ENCODE measurements around the gene SLC66A1. TPM values are rescaled to one million over a fixed set of nuclear protein-coding genes. Genes with fewer than 3 reads are reported as not detected.
A peak's percentile ranks its signal among the peaks of the same experiment; 100 is the strongest.

SLC66A1 gene
- total RNA-seq, 2 experiments from 2014 or later, result 9.2 to 9.6 TPM

DNA sequence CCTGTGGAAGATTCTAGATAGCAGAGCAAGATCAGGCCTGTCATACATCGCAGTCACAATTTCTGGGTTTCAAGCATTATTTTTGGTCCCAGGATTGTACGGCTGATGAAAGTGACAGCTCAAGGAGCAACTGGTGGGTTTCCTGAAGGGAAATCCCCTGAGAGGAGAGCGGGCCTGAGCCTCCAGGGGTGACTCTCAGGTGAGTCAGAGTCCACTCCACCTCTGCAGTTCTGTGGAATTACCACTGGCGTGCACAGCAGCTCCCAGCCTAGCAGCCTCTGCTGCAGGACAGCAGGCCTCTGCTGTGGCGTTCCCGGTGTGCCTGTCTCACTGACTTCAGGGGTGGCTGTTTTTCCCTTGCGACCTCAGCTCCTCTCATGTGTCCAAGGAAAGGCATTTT is 24.4 kb downstream of the SLC66A1 start:
- POLR2A ChIA-PET, result no interaction called here
- no peak for ATAC-seq (ENCODE audit: low read depth)
- no peak overlapping the region for H3K4me3 Mint-ChIP-seq

DNA sequence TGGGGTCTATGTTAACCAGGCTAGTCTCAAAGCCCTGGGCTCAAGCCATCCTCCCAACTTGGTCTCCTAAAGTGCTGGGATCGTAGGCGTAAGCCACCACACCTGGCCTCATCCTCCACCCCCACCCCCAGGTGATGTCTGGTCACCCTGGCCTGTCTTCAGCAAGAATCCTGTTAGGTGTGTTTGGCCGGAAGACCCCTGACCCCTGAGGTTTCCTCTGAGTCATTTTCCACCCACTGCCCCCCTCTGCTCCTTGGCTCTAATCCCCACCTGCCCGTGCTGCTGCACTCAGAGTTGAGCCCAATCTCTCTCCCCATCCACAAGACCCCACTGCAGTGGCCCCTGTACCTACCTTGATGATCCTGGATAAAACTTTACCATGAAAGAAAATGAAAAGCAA is 25.2 kb downstream of the SLC66A1 start:
- Mint-ChIP-seq H3K36me3 (peaks cover 11% of the 10 kb centered on the region), H3K4me1 (peaks cover 2% of the 10 kb centered on the region), H3K4me3 (no peak overlapping the region), H3K27me3 (no peaks in the 10 kb centered on the region), H3K27ac (peak overlapping the region; percentile 13), H3K9me3 (no peaks in the 10 kb centered on the region)
- ATAC-seq (ENCODE audit: low read depth) (no peak), DNase-seq (no peak)
- POLR2A ChIA-PET, result no interaction called here

More for the DNA sequence above, 24.4 kb downstream of the SLC66A1 start:
- peaks cover 11% of the 10 kb centered on the region for H3K36me3 Mint-ChIP-seq
- no peak overlapping the region for H3K27ac Mint-ChIP-seq
- no peak for DNase-seq
- H3K9me3 Mint-ChIP-seq, result no peaks in the 10 kb centered on the region
- peaks cover 2% of the 10 kb centered on the region for H3K4me1 Mint-ChIP-seq
- H3K27me3 Mint-ChIP-seq, result no peaks in the 10 kb centered on the region

DNA sequence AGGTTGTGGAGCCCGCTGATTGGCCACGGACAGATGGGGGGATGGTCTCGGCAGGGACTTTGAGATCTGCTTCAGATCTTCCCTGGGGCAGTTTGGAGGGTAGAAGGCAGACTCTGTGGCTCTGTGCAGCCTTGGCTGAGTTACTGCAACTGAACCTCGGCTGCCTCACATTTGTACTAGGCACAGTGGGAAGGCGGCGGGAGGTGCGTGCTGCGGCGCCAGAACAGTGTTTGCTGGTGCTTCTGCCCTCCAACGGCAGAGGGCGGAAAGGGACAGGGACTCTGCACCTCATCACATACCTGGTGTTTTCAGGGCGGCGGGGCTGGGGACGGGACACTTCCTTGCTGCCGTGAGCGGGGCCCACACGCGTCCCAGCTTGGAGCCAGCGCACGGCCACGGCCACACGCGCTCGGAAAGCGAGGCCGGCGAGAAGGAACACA is 26.2 kb downstream of the SLC66A1 start:
- POLR2A ChIA-PET, result no interaction called here
- Mint-ChIP-seq H3K4me3 (no peak overlapping the region), H3K36me3 (peaks cover 13% of the 10 kb centered on the region), H3K27ac (no peak overlapping the region), H3K27me3 (no peaks in the 10 kb centered on the region), H3K9me3 (no peaks in the 10 kb centered on the region), H3K4me1 (peaks cover 2% of the 10 kb centered on the region)
- ATAC-seq (ENCODE audit: low read depth), result no peak
- DNase-seq, result no peak

DNA sequence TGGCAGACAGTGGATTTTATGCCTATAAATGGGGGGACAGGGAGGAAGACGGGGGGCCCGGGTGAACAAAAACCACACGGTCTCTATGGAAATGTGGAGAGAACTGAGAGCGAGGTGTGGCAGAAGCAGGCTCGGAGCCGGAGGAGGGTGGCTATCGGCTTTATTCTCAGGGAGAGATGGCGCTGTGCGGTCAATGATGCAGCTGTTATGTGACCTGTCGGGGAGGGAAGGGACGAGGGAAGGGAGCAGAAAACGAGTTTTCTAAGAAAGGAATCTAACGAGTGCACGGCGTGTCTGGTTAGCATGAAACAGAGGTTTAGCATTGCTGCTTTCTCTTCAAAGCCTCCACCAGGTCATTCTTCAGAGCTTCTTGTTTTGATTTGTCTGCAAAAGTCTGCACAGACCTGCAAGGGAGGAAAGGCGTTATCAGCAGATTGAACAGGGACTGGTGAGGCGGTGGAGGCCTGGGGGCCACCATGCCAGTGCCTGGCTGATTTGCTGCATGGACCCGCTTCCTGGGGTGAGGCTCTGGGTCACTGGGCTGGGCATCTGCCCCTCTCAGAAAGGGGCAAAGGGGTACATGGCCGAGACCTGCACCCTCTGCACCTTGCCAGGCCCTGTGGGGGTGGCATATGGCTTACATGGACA is 27.2 kb downstream of the SLC66A1 start:
- DNase-seq (no peak), ATAC-seq (ENCODE audit: low read depth) (no peak)
- Mint-ChIP-seq H3K36me3 (peaks cover 18% of the 10 kb centered on the region), H3K4me3 (no peak overlapping the region), H3K9me3 (no peaks in the 10 kb centered on the region), H3K4me1 (peaks cover 2% of the 10 kb centered on the region), H3K27me3 (no peaks in the 10 kb centered on the region), H3K27ac (no peak overlapping the region)
- POLR2A ChIA-PET, result no interaction called here

DNA sequence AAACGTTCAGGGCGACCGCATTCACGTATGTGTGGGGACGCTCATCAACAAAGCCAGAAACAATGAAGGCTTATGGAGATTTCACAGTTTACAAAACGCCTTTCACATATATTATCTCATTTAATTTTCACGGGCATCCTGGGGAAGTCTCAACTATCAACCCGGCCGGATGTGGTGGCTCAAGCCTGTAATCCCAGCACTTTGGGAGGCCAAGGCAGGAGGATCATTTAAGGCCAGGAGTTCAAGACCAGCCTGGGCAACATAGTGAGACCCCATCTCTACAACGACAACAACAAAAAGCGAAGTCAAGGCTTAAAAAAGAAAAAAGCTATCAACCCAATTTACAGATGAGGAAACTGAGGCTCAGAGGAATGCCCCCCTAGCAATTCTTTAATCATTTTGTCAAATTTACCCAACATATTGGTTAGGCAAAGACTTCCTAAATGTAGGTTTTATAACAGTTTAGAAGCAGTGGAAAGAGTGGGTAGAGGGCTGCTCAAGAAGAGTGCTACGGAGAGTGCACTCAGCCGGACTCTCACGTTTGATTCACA is 28.3 kb downstream of the SLC66A1 start:
- POLR2A ChIA-PET, result no interaction called here
- DNase-seq (no peak), ATAC-seq (ENCODE audit: low read depth) (no peak)
- Mint-ChIP-seq H3K9me3 (no peaks in the 10 kb centered on the region), H3K27me3 (no peaks in the 10 kb centered on the region), H3K4me1 (peaks cover 2% of the 10 kb centered on the region), H3K27ac (no peak overlapping the region), H3K36me3 (peaks cover 18% of the 10 kb centered on the region), H3K4me3 (no peak overlapping the region)

DNA sequence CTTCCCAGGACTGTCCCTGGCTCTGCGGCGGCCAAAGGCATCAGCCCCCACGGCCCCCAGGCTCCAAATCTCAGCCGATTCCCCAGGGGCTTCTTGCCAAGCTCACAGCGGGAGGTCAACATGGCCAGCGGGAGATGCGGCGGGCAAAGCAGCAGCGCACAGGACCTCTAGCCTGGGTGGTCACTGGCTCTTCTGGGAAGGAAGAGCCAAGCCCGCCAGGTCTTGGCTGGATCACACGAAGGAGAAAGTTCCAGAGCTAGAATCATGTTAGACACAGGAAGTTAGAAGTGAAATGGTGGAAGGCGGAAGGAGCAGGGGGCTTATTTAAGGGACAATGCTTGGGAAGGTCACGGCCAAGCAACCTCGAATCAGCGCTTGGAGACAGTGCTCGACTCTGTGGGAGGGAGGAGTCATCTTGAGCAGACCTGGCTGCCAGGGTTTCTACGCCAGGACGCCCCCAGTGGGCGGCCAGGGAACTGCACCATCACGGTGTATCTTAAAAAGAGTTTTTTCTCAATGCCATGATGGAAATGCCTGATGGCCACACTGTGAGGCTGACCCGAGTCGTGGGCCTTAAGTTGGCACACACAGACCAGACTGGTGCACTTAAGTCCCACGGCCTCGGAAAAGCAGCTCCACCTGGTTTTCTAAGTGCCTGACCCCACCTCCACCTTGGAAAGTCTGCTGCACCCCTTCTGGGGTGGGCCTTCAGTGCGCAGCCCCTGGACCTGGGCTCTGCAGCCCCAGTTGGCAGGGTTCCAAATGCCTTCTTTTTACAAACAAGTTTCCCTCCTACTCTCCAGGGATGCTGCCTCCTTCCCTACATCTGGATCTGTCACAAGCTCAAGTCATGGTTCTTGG is 29.3 kb downstream of the SLC66A1 start:
- Mint-ChIP-seq H3K27ac (no peak overlapping the region), H3K36me3 (peaks cover 18% of the 10 kb centered on the region)
- DNase-seq, result peak; percentile 81

GRCh38 chr1:19342062-19342750 is 30.1 kb downstream of the SLC66A1 start:
- no peak for DNase-seq
- ATAC-seq (ENCODE audit: low read depth), result no peak
- POLR2A ChIA-PET, result no interaction called here
- Mint-ChIP-seq H3K27ac (no peak overlapping the region), H3K27me3 (no peaks in the 10 kb centered on the region), H3K4me3 (no peak overlapping the region), H3K36me3 (peaks cover 18% of the 10 kb centered on the region), H3K4me1 (peaks cover 2% of the 10 kb centered on the region), H3K9me3 (no peaks in the 10 kb centered on the region)

More for the DNA sequence above, 29.3 kb downstream of the SLC66A1 start:
- ATAC-seq (ENCODE audit: low read depth), result peak; percentile 47
- Mint-ChIP-seq H3K9me3 (no peaks in the 10 kb centered on the region), H3K27me3 (no peaks in the 10 kb centered on the region), H3K4me1 (peaks cover 2% of the 10 kb centered on the region), H3K4me3 (no peak overlapping the region)
- POLR2A ChIA-PET, result no interaction called here

DNA sequence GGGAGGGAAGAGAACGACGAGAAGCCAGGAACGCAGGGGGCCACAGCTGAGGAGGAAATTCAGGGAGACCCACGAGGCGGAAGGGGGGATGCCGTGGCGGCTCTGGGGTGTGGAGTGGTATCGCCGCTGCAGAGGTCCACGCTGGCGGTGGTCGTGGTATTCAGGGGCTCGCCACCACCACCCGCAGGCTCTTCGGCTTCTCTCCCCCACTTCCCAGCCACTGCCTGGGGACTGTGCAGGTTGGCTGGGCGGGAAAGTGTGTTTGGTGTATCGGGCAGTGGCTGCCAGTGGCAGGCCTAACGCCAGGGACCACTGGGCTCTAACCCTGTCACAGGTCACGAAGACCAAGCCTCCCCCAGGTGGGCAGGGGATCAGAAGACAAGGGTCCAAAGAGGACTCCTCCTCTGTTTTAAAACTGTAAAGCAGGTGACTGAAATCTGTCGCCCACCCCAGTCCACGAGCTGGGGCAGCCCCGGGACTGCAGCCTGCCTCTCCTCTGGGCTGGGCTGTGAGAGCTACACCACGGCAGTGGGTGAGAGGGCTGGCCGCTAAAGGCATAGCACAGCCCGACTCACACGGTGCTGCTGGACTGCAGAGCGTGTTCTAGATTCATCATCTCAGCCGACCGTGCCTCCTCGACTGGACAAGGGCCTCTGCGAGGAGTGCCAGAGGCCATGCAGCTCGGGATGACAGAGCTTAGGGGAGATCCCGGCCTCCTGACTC is 30.9 kb downstream of the SLC66A1 start:
- ATAC-seq (ENCODE audit: low read depth) (no peak), DNase-seq (no peak)
- Mint-ChIP-seq H3K36me3 (peaks cover 15% of the 10 kb centered on the region), H3K9me3 (no peaks in the 10 kb centered on the region), H3K27ac (no peak overlapping the region), H3K4me1 (peaks cover 2% of the 10 kb centered on the region), H3K27me3 (no peaks in the 10 kb centered on the region), H3K4me3 (no peak overlapping the region)
- POLR2A ChIA-PET, result no interaction called here

DNA sequence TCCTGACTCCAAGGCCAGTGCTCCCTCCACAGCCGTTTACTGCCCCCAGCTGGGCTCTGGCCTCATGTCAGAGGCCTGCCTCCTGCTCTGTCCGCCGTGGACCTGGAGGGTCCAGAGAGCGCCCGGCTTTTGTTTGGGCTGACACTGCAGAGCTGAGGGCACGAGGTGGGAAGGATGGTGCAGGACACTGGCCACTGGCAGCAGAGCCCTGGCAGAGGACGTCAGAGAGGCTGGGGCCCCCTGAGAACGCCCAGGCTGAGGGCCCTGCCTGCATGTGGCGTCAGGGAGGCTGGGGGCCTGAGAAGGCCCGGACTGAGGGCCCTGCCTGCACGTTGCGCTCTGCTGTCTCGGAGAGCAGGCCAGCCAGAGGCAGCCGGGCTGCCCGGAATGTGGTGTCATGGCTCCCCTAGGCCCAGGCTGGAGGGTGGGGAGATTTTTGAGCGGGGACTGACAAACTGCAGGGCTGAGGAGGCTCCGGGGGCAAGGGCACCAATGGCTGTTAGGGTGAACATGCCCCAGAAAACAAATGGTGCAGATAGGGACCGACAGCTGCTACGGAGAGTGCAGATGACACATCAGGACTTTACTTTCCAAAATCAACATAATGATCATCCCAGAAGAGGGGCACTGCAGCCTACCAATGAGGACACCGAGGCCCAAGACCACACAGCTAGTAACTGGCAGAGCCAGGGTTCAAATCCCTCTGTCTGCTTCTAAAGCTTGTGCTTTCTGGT is 31.7 kb downstream of the SLC66A1 start:
- ATAC-seq (ENCODE audit: low read depth) (no peak), DNase-seq (no peak)
- no peak overlapping the region for H3K4me3 Mint-ChIP-seq
- H3K36me3 Mint-ChIP-seq, result peaks cover 15% of the 10 kb centered on the region
- H3K4me1 Mint-ChIP-seq, result peaks cover 2% of the 10 kb centered on the region
- no peaks in the 10 kb centered on the region for H3K9me3 Mint-ChIP-seq
- no peak overlapping the region for H3K27ac Mint-ChIP-seq
- POLR2A ChIA-PET, result no interaction called here
- no peaks in the 10 kb centered on the region for H3K27me3 Mint-ChIP-seq

DNA sequence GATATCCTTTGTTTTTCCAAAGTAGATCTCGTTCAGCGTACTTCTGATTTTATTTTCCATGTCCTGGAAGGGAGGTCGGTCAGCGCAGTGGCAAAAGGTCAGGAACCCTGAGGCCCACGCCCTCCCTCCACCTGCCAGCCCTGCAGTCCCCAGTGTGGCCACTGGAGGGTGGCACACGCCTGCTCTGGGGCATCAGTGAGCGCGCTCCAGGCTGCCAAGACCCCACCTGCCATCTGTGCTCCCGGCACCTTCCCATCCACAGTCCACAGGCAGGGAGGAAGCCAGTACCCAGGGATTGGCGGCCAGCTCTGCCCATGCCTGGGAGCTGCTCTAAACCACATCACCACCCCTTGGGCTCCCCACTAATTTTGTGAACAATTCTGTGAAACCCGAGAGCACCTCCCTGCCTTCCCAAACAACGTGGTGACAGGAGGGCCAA is 32.3 kb downstream of the SLC66A1 start:
- no peaks in the 10 kb centered on the region for H3K27me3 Mint-ChIP-seq
- peaks cover 11% of the 10 kb centered on the region for H3K36me3 Mint-ChIP-seq
- POLR2A ChIA-PET, result no interaction called here
- H3K4me1 Mint-ChIP-seq, result peaks cover 2% of the 10 kb centered on the region
- ATAC-seq (ENCODE audit: low read depth), result peak; percentile 58
- no peaks in the 10 kb centered on the region for H3K9me3 Mint-ChIP-seq
- H3K4me3 Mint-ChIP-seq, result no peak overlapping the region
- no peak overlapping the region for H3K27ac Mint-ChIP-seq
- peak; percentile 71 for DNase-seq

DNA sequence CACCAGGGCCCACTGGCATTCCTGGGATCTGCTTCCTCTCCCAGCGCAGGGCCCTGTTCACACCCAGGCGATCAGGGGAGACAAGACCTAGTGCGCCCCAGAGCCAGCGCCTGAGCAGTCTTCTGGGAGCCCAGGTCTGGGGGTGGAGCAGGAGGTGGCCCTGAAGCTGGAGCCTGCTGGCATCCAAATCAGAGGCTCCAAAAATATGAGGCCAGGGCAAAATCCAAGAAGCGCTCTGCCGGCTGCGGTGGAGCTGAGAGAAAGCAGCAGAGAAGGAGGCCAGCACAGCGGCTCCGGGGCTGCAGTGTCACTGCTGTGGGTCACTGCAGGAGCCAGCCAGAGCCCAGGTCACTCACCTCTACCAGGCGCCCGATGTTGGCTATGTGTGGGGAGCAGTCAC is 32.7 kb downstream of the SLC66A1 start:
- Mint-ChIP-seq H3K9me3 (no peaks in the 10 kb centered on the region), H3K4me1 (peaks cover 2% of the 10 kb centered on the region), H3K4me3 (no peak overlapping the region), H3K27ac (no peak overlapping the region), H3K36me3 (peaks cover 11% of the 10 kb centered on the region), H3K27me3 (no peaks in the 10 kb centered on the region)
- DNase-seq (no peak), ATAC-seq (ENCODE audit: low read depth) (no peak)
- POLR2A ChIA-PET, result no interaction called here

GRCh38 chr1:19345391-19345790 is 33.3 kb downstream of the SLC66A1 start:
- Mint-ChIP-seq H3K27me3 (no peaks in the 10 kb centered on the region), H3K27ac (no peak overlapping the region), H3K4me3 (no peak overlapping the region), H3K36me3 (peaks cover 13% of the 10 kb centered on the region), H3K9me3 (no peaks in the 10 kb centered on the region), H3K4me1 (peaks cover 2% of the 10 kb centered on the region)
- DNase-seq (no peak), ATAC-seq (ENCODE audit: low read depth) (no peak)
- POLR2A ChIA-PET, result interaction anchor here (0.8 kb wide), 1 partner anchor 15 kb away, joined by 3 read pairs; no protein-coding TSS in a partner anchor
